H1 (cell line): ENCODE data around the gene ARSI. TPM values are rescaled to one million over a fixed set of nuclear protein-coding genes. Genes with fewer than 3 reads are reported as not detected.

Experiments
- CTCF ChIA-PET: fragments of 300-600 bp; sonication (Branson Sonifier 250); formaldehyde crosslinking; loops from one replicate; lab custom pipeline; 2021; ENCODE audit not compliant: partially characterized antibody; lab: Charles Lee
- POLR2A ChIA-PET: fragments of 300-600 bp; sonication (Branson Sonifier 250); formaldehyde crosslinking; loops from one replicate; lab custom pipeline; 2021; ENCODE audit warnings: inconsistent platforms; ENCODE audit not compliant: partially characterized antibody; lab: Charles Lee
- DNase-seq, 2 experiments: peaks; one replicate each; pipeline versions ENCODE4 v3.0.0 to v3.0.0-alpha.2; 2010 to 2022; ENCODE audit warnings: low spot score in 2 of 2, low read depth in 1 of 2, mixed read lengths in 1 of 2
- FAIRE-seq: peaks from 2 replicates; lab custom pipeline; 2011; peaks lifted over from hg19 to GRCh38; lab: Jason Lieb, UNC
- H2AFZ ChIP-seq: 2 replicates; pipeline ENCODE4 v1.8.1; 2012; ENCODE audit warnings: low read length, inconsistent platforms
- H2AK5ac ChIP-seq: 2 replicates; pipeline ENCODE4 v1.6.1; 2013; ENCODE audit warnings: low read depth, low read length
- H2BK120ac ChIP-seq: replicated peaks from 2 replicates; pipeline ENCODE3; 2013; ENCODE audit warnings: low read depth, low read length, inconsistent platforms
- H2BK12ac ChIP-seq: 2 replicates; pipeline ENCODE4 v1.6.1; 2013; ENCODE audit warnings: low read depth, low read length
- H2BK15ac ChIP-seq: 2 replicates; pipeline ENCODE4 v1.6.1; 2013; ENCODE audit warnings: low read length
- H2BK20ac ChIP-seq: 2 replicates; pipeline ENCODE4 v1.6.1; 2013; ENCODE audit warnings: low read length
- H2BK5ac ChIP-seq: 2 replicates; pipeline ENCODE4 v1.6.1; 2013; ENCODE audit warnings: low read depth, low read length
- H3K14ac ChIP-seq: 2 replicates; pipeline ENCODE4 v1.6.1; 2013; ENCODE audit warnings: inconsistent platforms; ENCODE audit not compliant: insufficient read length
- H3K18ac ChIP-seq: 2 replicates; pipeline ENCODE4 v1.6.1; 2013; ENCODE audit warnings: low read length; ENCODE audit errors: extremely low read depth
- H3K23ac ChIP-seq: 2 replicates; pipeline ENCODE4 v1.6.1; 2013; ENCODE audit warnings: inconsistent platforms; ENCODE audit not compliant: insufficient read length
- H3K23me2 ChIP-seq: 2 replicates; pipeline ENCODE4 v1.6.1; 2013; ENCODE audit warnings: low read depth, low read length
- H3K27ac ChIP-seq: 2 replicates; pipeline ENCODE4 v1.6.1; 2011; ENCODE audit warnings: low read depth, low read length, inconsistent platforms
- H3K27me3 ChIP-seq, 4 experiments: replicated peaks in 1 of 4; 1 replicate in 1 of 4; 2 replicates in 3 of 4; pipeline versions ENCODE4 v1.6.1 to v1.8.1; 2011 to 2013; ENCODE audit warnings: low read length in 3 of 4, mild to moderate bottlenecking in 3 of 4, inconsistent platforms in 2 of 4, mixed read lengths in 2 of 4, moderate library complexity in 1 of 4; ENCODE audit not compliant: control insufficient read depth in 3 of 4, insufficient read depth in 3 of 4; ENCODE audit errors: extremely low read depth in 1 of 4
- H3K36me3 ChIP-seq, 4 experiments: 2 replicates each; pipeline versions ENCODE4 v1.6.1 to v1.8.1; 2011 to 2013; ENCODE audit warnings: mild to moderate bottlenecking in 4 of 4, low read length in 3 of 4, moderate library complexity in 2 of 4, control low read depth in 1 of 4, inconsistent platforms in 1 of 4; ENCODE audit not compliant: insufficient read depth in 4 of 4, control insufficient read depth in 2 of 4
- H3K4ac ChIP-seq: replicated peaks from 2 replicates; pipeline ENCODE3; 2013; ENCODE audit warnings: low read length, low read depth, mixed read lengths, inconsistent platforms; ENCODE audit not compliant: insufficient read length
- H3K4me1 ChIP-seq, 4 experiments: replicated peaks in 1 of 4; 1 replicate in 1 of 4; 2 replicates in 3 of 4; pipeline versions ENCODE4 v1.6.1 to v1.8.1; 2011 to 2013; ENCODE audit warnings: low read length in 3 of 4, inconsistent platforms in 2 of 4, mixed read lengths in 1 of 4; ENCODE audit not compliant: insufficient read depth in 4 of 4, control insufficient read depth in 3 of 4
- H3K4me2 ChIP-seq, 2 experiments: 2 replicates each; pipeline versions ENCODE4 v1.6.1 to v1.8.1; 2011 to 2013; ENCODE audit warnings: low read depth in 2 of 2, low read length in 2 of 2, control low read depth in 1 of 2, inconsistent platforms in 1 of 2, mild to moderate bottlenecking in 1 of 2; ENCODE audit not compliant: insufficient read depth in 1 of 2
- H3K4me3 ChIP-seq, 4 experiments: fragments of 200-600, 300-600 bp in 1 of 4; sonication (generic), shearing (Covaris generic), sonication (Bioruptor Twin) in 1 of 4; 2 replicates each; pipeline versions ENCODE4 v1.5.1 to v1.8.1; 2011 to 2016; ENCODE audit warnings: low read length in 4 of 4, low read depth in 3 of 4, control low read depth in 2 of 4, inconsistent platforms in 2 of 4, mild to moderate bottlenecking in 2 of 4, mixed read lengths in 1 of 4, moderate library complexity in 1 of 4; ENCODE audit not compliant: insufficient read depth in 2 of 4; ENCODE audit errors: extremely low read depth in 1 of 4
- H3K56ac ChIP-seq: replicated peaks from 2 replicates; pipeline ENCODE3; 2013; ENCODE audit warnings: low read depth, mild to moderate bottlenecking, mixed read lengths, low read length, inconsistent platforms; ENCODE audit not compliant: insufficient read length
- H3K79me1 ChIP-seq: 2 replicates; pipeline ENCODE4 v1.6.1; 2013; ENCODE audit warnings: low read depth, low read length, control low read depth
- H3K79me2 ChIP-seq, 2 experiments: 2 replicates each; pipeline versions ENCODE4 v1.6.1 to v1.8.1; 2012 to 2013; ENCODE audit warnings: low read length in 2 of 2, mild to moderate bottlenecking in 2 of 2, inconsistent platforms in 1 of 2; ENCODE audit not compliant: insufficient read depth in 2 of 2, control insufficient read depth in 1 of 2
- H3K9ac ChIP-seq, 4 experiments: replicated peaks in 1 of 4; 1 replicate in 1 of 4; 2 replicates in 3 of 4; pipeline versions ENCODE4 v1.6.1 to v1.8.1; 2011 to 2013; ENCODE audit warnings: low read depth in 3 of 4, low read length in 3 of 4, control low read depth in 2 of 4, mild to moderate bottlenecking in 2 of 4, moderate library complexity in 2 of 4, inconsistent platforms in 1 of 4; ENCODE audit errors: extremely low read depth in 1 of 4
- H3K9me3 ChIP-seq, 2 experiments: 2 replicates each; pipeline versions ENCODE4 v1.6.1 to v1.8.1; 2012 to 2013; ENCODE audit warnings: mild to moderate bottlenecking in 2 of 2, moderate library complexity in 2 of 2, control low read depth in 1 of 2, inconsistent platforms in 1 of 2, low read depth in 1 of 2, low read length in 1 of 2, mixed read lengths in 1 of 2; ENCODE audit not compliant: insufficient read depth in 2 of 2
- H4K20me1 ChIP-seq, 2 experiments: replicated peaks in 1 of 2; 2 replicates each; pipeline versions ENCODE3 to v1.8.1; 2011 to 2013; ENCODE audit warnings: inconsistent platforms in 2 of 2, low read length in 2 of 2, mild to moderate bottlenecking in 1 of 2; ENCODE audit not compliant: insufficient read depth in 2 of 2, control insufficient read depth in 1 of 2
- H4K5ac ChIP-seq: 2 replicates; pipeline ENCODE4 v1.6.1; 2013; ENCODE audit warnings: low read length, low read depth, mixed read lengths, inconsistent platforms; ENCODE audit not compliant: insufficient read length
- H4K8ac ChIP-seq: 2 replicates; pipeline ENCODE4 v1.8.0; 2013; ENCODE audit warnings: mild to moderate bottlenecking, moderate library complexity, low read length, inconsistent platforms; ENCODE audit not compliant: insufficient read depth; ENCODE audit errors: extremely low read depth
- H4K91ac ChIP-seq: replicated peaks from 2 replicates; pipeline ENCODE3; 2013; ENCODE audit warnings: low read length, mixed read lengths, inconsistent platforms; ENCODE audit not compliant: insufficient read length
- EGR1 ChIP-seq: IDR thresholded peaks from 2 replicates; pipeline ENCODE4 v1.6.1; 2011; ENCODE audit warnings: low read depth, low read length, borderline replicate concordance
- WGBS, 2 experiments: shearing (Covaris generic) in 1 of 2; methylation state at CpG; one replicate each; pipeline versions ENCODE4 v1.1.6 to v1.1.7; 2013 to 2015; ENCODE audit warnings: low lambda C conversion rate in 2 of 2, mixed read lengths in 2 of 2, inconsistent platforms in 1 of 2, low coverage in 1 of 2, missing lambda C conversion rate in 1 of 2; ENCODE audit not compliant: insufficient replicate concordance in 2 of 2, insufficient coverage in 1 of 2, insufficient read length in 1 of 2; ENCODE audit errors: extremely low coverage in 1 of 2, missing lambda C conversion rate in 1 of 2; 5-methylcytosine and 5-hydroxymethylcytosine counted together
- polyA plus RNA-seq, 7 experiments: library from polyadenylated mRNA; depleted of rRNA in 3 of 7; stranded (reverse) in 5 of 7; unstranded in 2 of 7; fragments of >200 nt in 5 of 7; fragments of 200-250 nt in 2 of 7; gene quantifications; 1 replicate in 5 of 7; 2 replicates in 1 of 7; 4 replicates in 1 of 7; pipeline versions ENCODE4 v1.2.1 to v1.2.3, GENCODE V29; 2011 to 2013; ENCODE audit warnings: missing spikeins in 2 of 7, mixed read lengths in 2 of 7
- total RNA-seq: library from RNA; stranded (reverse); fragmentation: NEBNext Ultra II Directional; extraction: Animal tissue kit (Norgen Biotek cat#: 25700); gene quantifications from 2 replicates; pipeline ENCODE4 v1.2.1, GENCODE V29; 2021

Gene ARSI
- total and polyA plus RNA-seq, 2 of the 8 experiments (the other 6 are each of a cell fraction or from before 2014, with no cell fraction given), result 4.5 to 6.7 TPM

- H2BK15ac ChIP-seq, result 0 out of 2 replicates have a peak overlapping the region, but pooled peaks have one; percentile 36
- ChIA-PET POLR2A (no interaction called here), CTCF (interaction anchor here (0.8 to 0.9 kb wide), 2 partner anchors 35 to 57 kb away, joined by 3 read pairs; no protein-coding TSS in a partner anchor)
- H4K5ac ChIP-seq, result no peak overlapping the region
- H2AFZ ChIP-seq, result no peak overlapping the region
- H4K91ac ChIP-seq, result no peak overlapping the region
- TF ChIP-seq EGR1, result no peak; the same call in 1 of the 2 replicates
- no peak overlapping the region for H4K8ac ChIP-seq
- no peak overlapping the region for H3K4me3 ChIP-seq
- H3K27me3 ChIP-seq, result no peaks in the 10 kb centered on the region; a peak in 1 of 7 replicates
- no peak overlapping the region for H2AK5ac ChIP-seq
- no peak for DNase-seq
- H2BK12ac ChIP-seq, result no peak overlapping the region
- H3K23me2 ChIP-seq, result no peaks in the 10 kb centered on the region; the same call in 1 of the 2 replicates
- no peak for FAIRE-seq
- H3K23ac ChIP-seq, result no peak overlapping the region
- H3K4ac ChIP-seq, result peak overlapping the region; percentile 83
- no peak overlapping the region for H3K14ac ChIP-seq
- no peak overlapping the region; a peak in 1 of 7 replicates for H3K9ac ChIP-seq
- H3K18ac ChIP-seq, result no peak overlapping the region
- H2BK5ac ChIP-seq, result 0 out of 2 replicates have a peak overlapping the region, but pooled peaks have one; percentile 18
- H3K36me3 ChIP-seq, result no peaks in the 10 kb centered on the region
- WGBS, 2 experiments, result 89% methylated on average over 9 of the region's 13 CpGs; no CpG with 5 or more reads in 1 of the 2 experiments
- no peak overlapping the region for H2BK120ac ChIP-seq
- H3K4me2 ChIP-seq, result no peak overlapping the region
- peaks cover 0 to 3% (median 0%) of the 10 kb centered on the region in 4 experiments; a peak in 2 of 7 replicates for H3K4me1 ChIP-seq
- H3K79me1 ChIP-seq, result no peaks in the 10 kb centered on the region
- H2BK20ac ChIP-seq, result no peak overlapping the region
- H4K20me1 ChIP-seq, result peaks cover 0 to 9% of the 10 kb centered on the region in 2 experiments
- no peak overlapping the region for H3K56ac ChIP-seq
- H3K9me3 ChIP-seq, result no peaks in the 10 kb centered on the region
- H3K79me2 ChIP-seq, result no peaks in the 10 kb centered on the region
- no peak overlapping the region for H3K27ac ChIP-seq
Measured at GRCh38 chr5:150284311-150284710, 18.4 kb downstream of the ARSI start.
